NT2/D1 (cell line): Measurements from ENCODE around the gene SEL1L3.

ENCODE experiments used
- DNase-seq: peaks from one replicate; pipeline ENCODE4 v3.0.0-alpha.2; 2011; ENCODE audit warnings: low read depth, low spot score
- H3K27me3 ChIP-seq: 2 replicates; pipeline ENCODE4 v1.6.0; 2011; ENCODE audit warnings: mild to moderate bottlenecking; ENCODE audit not compliant: insufficient read length, insufficient read depth
- H3K36me3 ChIP-seq: 2 replicates; pipeline ENCODE4 v1.6.1; 2011; ENCODE audit warnings: mild to moderate bottlenecking, low read length, mixed read lengths; ENCODE audit not compliant: insufficient read depth, insufficient read length
- H3K4me1 ChIP-seq: 2 replicates; pipeline ENCODE4 v1.5.1; 2011; ENCODE audit not compliant: insufficient read depth, insufficient read length
- H3K4me3 ChIP-seq: 2 replicates; pipeline ENCODE4 v1.5.1; 2011; ENCODE audit warnings: low read depth; ENCODE audit not compliant: insufficient read length
- H3K9ac ChIP-seq: 2 replicates; pipeline ENCODE4 v1.6.0; 2011; ENCODE audit warnings: low read depth; ENCODE audit not compliant: insufficient read length
- H3K9me3 ChIP-seq: 2 replicates; pipeline ENCODE4 v1.5.1; 2011; ENCODE audit warnings: mild to moderate bottlenecking, low read length; ENCODE audit not compliant: insufficient read depth
- SUZ12 ChIP-seq: IDR thresholded peaks from 2 replicates; pipeline ENCODE4 v1.6.1; 2011; ENCODE audit not compliant: insufficient read length, insufficient read depth; ENCODE audit errors: extremely low read depth
- YY1 ChIP-seq: IDR thresholded peaks from 2 replicates; pipeline ENCODE4 v1.6.1; 2011; ENCODE audit not compliant: insufficient read length, insufficient read depth
- ZNF274 ChIP-seq: IDR thresholded peaks from 2 replicates; pipeline ENCODE4 v1.6.1; 2011; ENCODE audit warnings: mild to moderate bottlenecking, low read depth, low read length

SEL1L3 gene

DNA sequence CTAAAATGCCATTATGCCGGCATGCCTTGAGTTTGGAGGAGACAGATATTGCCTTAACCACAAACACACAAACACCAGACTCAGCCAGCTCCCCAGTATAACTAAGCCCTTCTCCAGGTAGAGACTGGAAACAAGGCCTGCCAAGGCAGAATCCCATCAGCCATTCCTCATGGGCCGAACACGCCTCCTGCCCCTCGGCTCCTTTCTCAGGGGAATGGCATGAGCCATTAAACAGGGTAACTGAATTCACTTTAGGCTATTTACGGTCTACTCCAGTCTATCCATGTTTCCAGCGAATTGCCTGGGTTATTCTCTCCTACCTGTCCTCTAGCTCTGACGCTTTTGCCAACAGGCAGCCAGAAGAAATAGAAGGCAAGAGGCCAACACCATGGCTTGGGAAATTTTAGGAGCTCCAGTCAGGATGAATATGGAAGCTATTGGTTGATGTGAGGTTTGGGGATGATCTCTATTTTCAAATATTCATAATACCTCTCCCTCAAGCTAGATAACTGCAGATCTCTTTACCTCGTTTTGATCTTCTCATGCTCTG is 4.9 kb downstream of the SEL1L3 start:
- no peaks in the 10 kb centered on the region for H3K4me1 ChIP-seq
- H3K27me3 ChIP-seq: peaks cover 19% of the 10 kb centered on the region
- H3K9ac ChIP-seq: no peak overlapping the region
- H3K9me3 ChIP-seq: no peaks in the 10 kb centered on the region
- TF ChIP-seq ZNF274 (no peak), SUZ12 (no peak), YY1 (no peak)
- H3K4me3 ChIP-seq: no peak overlapping the region
- no peaks in the 10 kb centered on the region for H3K36me3 ChIP-seq
- no peak for DNase-seq

DNA sequence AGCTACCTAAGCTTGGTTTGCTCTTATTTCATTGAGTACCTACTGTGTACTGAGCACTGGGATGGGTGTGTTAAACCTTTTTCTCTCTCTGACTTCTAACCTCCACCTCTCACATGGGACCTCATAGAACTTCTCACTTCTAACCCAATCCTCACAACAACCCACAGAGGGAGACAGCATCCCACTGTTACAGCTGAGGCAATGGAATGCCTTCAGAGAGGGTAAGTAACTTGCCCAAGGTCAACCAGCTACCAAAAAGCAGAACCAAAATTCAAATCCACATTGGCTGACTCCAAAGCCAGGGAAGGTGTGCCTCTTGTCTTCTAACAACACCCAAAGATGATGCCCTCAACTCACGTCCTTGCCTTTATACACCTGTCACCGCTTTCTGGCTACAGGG is 5.4 kb downstream of the SEL1L3 start:
- Histone ChIP-seq H3K9me3 (no peaks in the 10 kb centered on the region), H3K4me1 (no peaks in the 10 kb centered on the region), H3K27me3 (peaks cover 19% of the 10 kb centered on the region), H3K4me3 (no peak overlapping the region), H3K36me3 (no peaks in the 10 kb centered on the region), H3K9ac (no peak overlapping the region)
- no peak for TF ChIP-seq YY1
- no peak for TF ChIP-seq ZNF274
- TF ChIP-seq SUZ12: no peak
- no peak for DNase-seq

DNA sequence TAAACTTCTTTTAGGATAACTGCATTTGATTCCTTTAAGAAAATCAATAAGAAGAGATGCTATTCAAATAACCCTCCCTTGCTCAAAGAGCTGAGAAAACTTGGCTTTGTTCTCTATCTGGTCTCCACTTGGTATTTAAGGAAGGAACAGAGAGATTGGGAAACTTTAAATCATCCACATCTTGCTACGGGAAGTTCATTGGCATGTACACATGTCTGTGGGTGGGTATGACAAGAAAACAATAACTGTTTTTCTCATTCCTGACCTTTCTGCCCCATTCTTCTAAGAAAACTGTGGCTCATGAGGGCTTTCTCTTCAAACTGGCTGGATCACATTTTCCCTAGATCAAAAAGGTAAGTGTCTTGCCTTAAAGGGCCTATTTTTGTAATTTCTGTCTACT is 6.0 kb downstream of the SEL1L3 start:
- Histone ChIP-seq H3K36me3 (no peaks in the 10 kb centered on the region), H3K27me3 (peaks cover 17% of the 10 kb centered on the region), H3K9me3 (no peaks in the 10 kb centered on the region), H3K4me3 (no peak overlapping the region), H3K4me1 (no peaks in the 10 kb centered on the region), H3K9ac (no peak overlapping the region)
- TF ChIP-seq SUZ12 (no peak), ZNF274 (no peak), YY1 (no peak)
- DNase-seq: no peak

DNA sequence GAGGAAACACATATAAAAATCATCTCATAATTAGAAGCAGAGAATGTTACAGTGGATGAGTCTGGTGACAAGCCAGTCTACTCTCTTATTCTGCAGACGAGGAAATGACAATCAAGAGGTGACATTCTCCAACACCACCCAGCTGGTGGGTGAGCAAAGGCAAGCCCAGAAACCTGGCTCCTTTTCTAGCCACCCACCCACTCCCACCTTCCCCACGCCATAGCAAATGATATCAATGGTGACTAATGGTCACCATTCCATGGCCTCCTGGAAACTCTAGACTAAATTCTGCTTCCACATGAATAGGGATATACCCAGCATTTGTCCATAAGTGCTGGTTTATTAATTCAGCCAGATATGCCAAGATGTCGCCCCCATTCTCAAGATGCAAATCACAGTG is 10.7 kb downstream of the SEL1L3 start:
- Histone ChIP-seq H3K4me3 (no peak overlapping the region), H3K36me3 (no peaks in the 10 kb centered on the region), H3K27me3 (no peaks in the 10 kb centered on the region), H3K9me3 (no peaks in the 10 kb centered on the region), H3K9ac (no peak overlapping the region), H3K4me1 (no peaks in the 10 kb centered on the region)
- no peak for DNase-seq
- TF ChIP-seq YY1 (no peak), ZNF274 (no peak), SUZ12 (no peak)

DNA sequence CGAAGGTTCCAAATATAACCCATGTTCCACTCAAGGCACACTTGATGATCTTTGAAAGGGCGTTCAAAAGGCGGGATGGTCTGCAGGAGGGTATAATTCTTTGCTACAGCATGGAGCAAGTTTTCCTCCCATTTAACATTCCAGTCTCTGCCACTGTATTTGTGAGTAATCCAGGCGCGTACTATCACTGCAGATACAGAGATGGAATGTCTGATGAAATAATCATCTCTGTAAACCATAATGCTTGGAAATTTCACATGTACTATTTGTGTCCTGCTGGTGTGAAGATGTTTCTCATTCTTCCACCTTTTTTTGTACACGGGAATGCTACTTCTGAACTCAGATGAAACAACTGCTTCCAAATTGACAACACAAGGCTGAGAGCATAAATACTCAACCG is 15.5 kb downstream of the SEL1L3 start:
- H3K27me3 ChIP-seq: no peaks in the 10 kb centered on the region
- no peak overlapping the region for H3K4me3 ChIP-seq
- H3K4me1 ChIP-seq: peaks cover 10% of the 10 kb centered on the region
- no peak overlapping the region for H3K9ac ChIP-seq
- peaks cover 9% of the 10 kb centered on the region for H3K36me3 ChIP-seq
- H3K9me3 ChIP-seq: no peaks in the 10 kb centered on the region
- TF ChIP-seq YY1: no peak
- no peak for TF ChIP-seq ZNF274
- TF ChIP-seq SUZ12: no peak
- no peak for DNase-seq

DNA sequence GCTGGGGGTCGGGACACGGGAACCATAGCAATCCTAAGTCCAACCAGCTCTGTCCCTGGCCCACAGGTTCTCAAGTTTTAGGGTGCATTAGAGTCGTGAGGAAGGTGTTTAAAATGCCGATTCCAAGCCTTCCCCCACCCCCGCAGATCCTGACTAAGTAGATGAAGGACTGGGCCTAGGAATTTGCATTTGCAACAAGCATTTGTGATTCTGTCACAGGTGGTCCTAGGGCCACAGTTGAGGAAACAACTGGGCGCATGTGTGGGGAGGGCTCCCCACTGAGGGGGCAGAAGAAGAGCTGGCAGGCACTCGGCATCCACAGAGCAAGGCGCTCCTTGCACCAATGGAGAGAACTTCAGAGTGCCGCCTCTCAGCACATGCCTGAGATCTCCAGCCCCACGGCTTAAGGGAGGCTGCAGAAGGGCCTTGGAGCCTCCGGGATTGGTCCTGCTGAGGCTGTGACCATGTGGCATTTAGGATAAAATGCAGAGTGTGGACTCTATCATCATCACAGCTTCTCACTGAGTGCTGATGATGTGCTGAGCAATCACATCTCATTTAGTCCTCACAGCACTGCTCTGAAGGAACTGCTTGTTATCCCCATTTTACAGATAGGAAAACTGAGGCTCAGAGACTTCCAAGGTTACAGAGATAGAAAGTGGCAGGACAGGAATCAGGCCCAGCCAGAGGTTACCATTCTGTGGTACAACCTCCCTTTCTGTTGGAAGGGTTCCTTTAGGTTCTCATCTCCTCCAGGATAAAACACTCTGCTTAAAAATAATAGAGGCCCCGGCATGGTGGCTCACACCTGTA is 16.7 kb downstream of the SEL1L3 start:
- no peak for DNase-seq
- H3K4me3 ChIP-seq: no peak overlapping the region
- H3K9me3 ChIP-seq: no peaks in the 10 kb centered on the region
- peaks cover 10% of the 10 kb centered on the region for H3K4me1 ChIP-seq
- no peak overlapping the region for H3K9ac ChIP-seq
- TF ChIP-seq SUZ12 (no peak), YY1 (no peak), ZNF274 (no peak)
- H3K27me3 ChIP-seq: no peaks in the 10 kb centered on the region
- peaks cover 9% of the 10 kb centered on the region for H3K36me3 ChIP-seq

DNA sequence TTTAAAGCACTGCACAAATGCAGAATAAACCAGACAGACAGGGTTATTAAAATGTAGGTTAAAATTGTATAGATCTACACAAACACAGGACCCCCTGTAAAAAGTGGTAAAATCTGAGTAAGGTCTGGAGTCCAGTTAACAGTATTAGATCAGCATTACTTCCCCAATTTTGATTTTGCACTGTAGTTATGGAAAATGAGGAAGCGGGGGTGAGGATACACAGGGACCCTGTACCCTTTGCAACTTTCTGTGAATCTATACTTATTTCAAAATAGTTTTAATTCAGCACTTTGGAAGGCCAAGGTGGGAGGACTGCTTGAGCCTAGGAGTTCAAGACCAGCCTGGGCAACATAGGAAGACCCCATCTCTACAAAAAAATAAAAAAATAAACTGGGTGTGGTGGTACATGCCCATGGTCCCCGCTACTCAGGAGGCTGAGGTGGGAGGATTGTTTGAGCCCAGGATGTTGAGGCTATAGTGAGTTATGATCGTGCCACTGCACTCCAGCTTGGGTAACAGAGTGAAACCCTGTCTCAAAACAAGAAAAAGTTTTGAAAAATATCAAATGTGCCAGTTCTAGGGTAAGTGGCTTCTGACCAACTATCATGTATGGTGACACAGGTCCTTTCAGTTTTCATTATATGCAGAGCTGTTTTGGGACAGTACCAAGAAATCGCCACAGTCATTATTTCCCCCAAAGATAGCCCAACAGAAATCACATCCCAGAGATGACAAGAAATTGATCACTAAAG is 17.7 kb downstream of the SEL1L3 start:
- no peak for DNase-seq
- H3K4me1 ChIP-seq: peaks cover 10% of the 10 kb centered on the region
- no peak overlapping the region for H3K9ac ChIP-seq
- peaks cover 9% of the 10 kb centered on the region for H3K36me3 ChIP-seq
- no peaks in the 10 kb centered on the region for H3K27me3 ChIP-seq
- no peaks in the 10 kb centered on the region for H3K9me3 ChIP-seq
- no peak overlapping the region for H3K4me3 ChIP-seq
- TF ChIP-seq YY1 (no peak), SUZ12 (no peak), ZNF274 (no peak)
